OCI-LY7 (cell line): Measurements from ENCODE around the gene CDK2. TPM values are rescaled to one million over a fixed set of nuclear protein-coding genes. Genes with fewer than 3 reads are reported as not detected.

ENCODE experiments used
- BruUV-seq: library from RNA; stranded (reverse); fragments of 400-500 nt; replicated peaks from 2 replicates; lab custom pipeline; 2021; lab: Mats Ljungman, UMichigan
- CTCF ChIA-PET: fragments of 300-600 bp; sonication (Branson Sonifier 250); formaldehyde crosslinking; loops from one replicate; lab custom pipeline; 2022; ENCODE audit warnings: antibody characterized with exemption; ENCODE audit not compliant: unreplicated experiment; lab: Charles Lee
- POLR2A ChIA-PET: fragments of 300-600 bp; sonication (Branson Sonifier 250); formaldehyde crosslinking; loops from one replicate; lab custom pipeline; 2022; ENCODE audit warnings: antibody characterized with exemption; lab: Charles Lee
- DNase-seq: peaks from one replicate; pipeline ENCODE4 v3.0.0-alpha.2; 2015; ENCODE audit warnings: low spot score
- H2AFZ ChIP-seq: fragments of 200-600 bp; sonication (generic), shearing (Covaris generic); 2 replicates; pipeline ENCODE4 v1.6.1; 2014; ENCODE audit warnings: mild to moderate bottlenecking, antibody characterized with exemption, low read length, moderate library complexity
- H3K27ac ChIP-seq: fragments of 200-600 bp; sonication (generic); 2 replicates; pipeline ENCODE4 v1.5.1; 2014; ENCODE audit warnings: mixed run types, low read depth, mild to moderate bottlenecking, moderate library complexity, low read length, inconsistent platforms; ENCODE audit not compliant: poor library complexity, severe bottlenecking
- H3K36me3 ChIP-seq: fragments of 200-600 bp; sonication (generic); 2 replicates; pipeline ENCODE4 v1.6.1; 2014; ENCODE audit warnings: mild to moderate bottlenecking, antibody characterized with exemption, low read length, moderate library complexity, mixed read lengths; ENCODE audit not compliant: insufficient read depth
- H3K4me1 ChIP-seq: fragments of 200-600 bp; sonication (generic); 2 replicates; pipeline ENCODE4 v1.5.1; 2014; ENCODE audit warnings: mild to moderate bottlenecking, low read length; ENCODE audit not compliant: insufficient read depth, poor library complexity, severe bottlenecking
- H3K4me2 ChIP-seq: fragments of 200-600 bp; sonication (generic); 2 replicates; pipeline ENCODE4 v1.6.1; 2014; ENCODE audit warnings: mild to moderate bottlenecking, low read length
- H3K4me3 ChIP-seq: fragments of 200-600 bp; sonication (generic); 2 replicates; pipeline ENCODE4 v1.5.1; 2014; ENCODE audit warnings: mild to moderate bottlenecking, low read depth, low read length; ENCODE audit not compliant: poor library complexity, severe bottlenecking
- H3K79me2 ChIP-seq: fragments of 200-600 bp; sonication (generic); 2 replicates; pipeline ENCODE4 v1.6.1; 2016; ENCODE audit warnings: low read depth, mild to moderate bottlenecking, low read length, moderate library complexity, mixed read lengths; ENCODE audit not compliant: insufficient read depth
- H3K9me2 ChIP-seq: fragments of 200-600 bp; sonication (generic); 2 replicates; pipeline ENCODE4 v1.6.1; 2016; ENCODE audit warnings: mild to moderate bottlenecking, low read length, mixed read lengths; ENCODE audit not compliant: insufficient read depth
- H3K9me3 ChIP-seq: fragments of 200-600 bp; sonication (generic); 2 replicates; pipeline ENCODE4 v1.6.1; 2014; ENCODE audit warnings: mild to moderate bottlenecking, mixed run types, low read length, mixed read lengths
- H4K20me1 ChIP-seq: fragments of 200-600 bp; sonication (generic); 2 replicates; pipeline ENCODE4 v1.6.1; 2014; ENCODE audit warnings: mild to moderate bottlenecking, antibody characterized with exemption, low read length, moderate library complexity, mixed read lengths; ENCODE audit not compliant: insufficient read depth
- CTCF ChIP-seq: fragments of 200-600 bp; sonication (generic); conservative IDR thresholded peaks from 2 replicates; pipeline ENCODE4 v1.5.1; 2014; ENCODE audit warnings: mild to moderate bottlenecking, antibody characterized with exemption, low read length, moderate library complexity, mixed read lengths
- EZH2phosphoT487 ChIP-seq: fragments of 200-600 bp; sonication (generic); IDR thresholded peaks from 2 replicates; pipeline ENCODE4 v1.6.1; 2018; ENCODE audit warnings: low read depth, borderline replicate concordance, mild to moderate bottlenecking, mixed run types, antibody characterized with exemption, low read length, moderate library complexity, mixed read lengths
- intact Hi-C: fragments of 100-400 bp; cut with micrococcal nuclease; formaldehyde crosslinking; loops from one replicate; pipeline ENCODE4 v1.10.0; 2022; ENCODE audit not compliant: unreplicated experiment
- total RNA-seq, 2 experiments: library from RNA; depleted of rRNA in 1 of 2; stranded (reverse); fragments of >200 nt in 1 of 2; shearing (Covaris generic) in 1 of 2; gene quantifications; 2 replicates each; pipeline ENCODE4 v1.2.3, GENCODE V29; 2014 to 2022

CDK2 gene
- total RNA-seq, 2 experiments from 2014 or later, result 68.1 to 81.4 TPM

DNA sequence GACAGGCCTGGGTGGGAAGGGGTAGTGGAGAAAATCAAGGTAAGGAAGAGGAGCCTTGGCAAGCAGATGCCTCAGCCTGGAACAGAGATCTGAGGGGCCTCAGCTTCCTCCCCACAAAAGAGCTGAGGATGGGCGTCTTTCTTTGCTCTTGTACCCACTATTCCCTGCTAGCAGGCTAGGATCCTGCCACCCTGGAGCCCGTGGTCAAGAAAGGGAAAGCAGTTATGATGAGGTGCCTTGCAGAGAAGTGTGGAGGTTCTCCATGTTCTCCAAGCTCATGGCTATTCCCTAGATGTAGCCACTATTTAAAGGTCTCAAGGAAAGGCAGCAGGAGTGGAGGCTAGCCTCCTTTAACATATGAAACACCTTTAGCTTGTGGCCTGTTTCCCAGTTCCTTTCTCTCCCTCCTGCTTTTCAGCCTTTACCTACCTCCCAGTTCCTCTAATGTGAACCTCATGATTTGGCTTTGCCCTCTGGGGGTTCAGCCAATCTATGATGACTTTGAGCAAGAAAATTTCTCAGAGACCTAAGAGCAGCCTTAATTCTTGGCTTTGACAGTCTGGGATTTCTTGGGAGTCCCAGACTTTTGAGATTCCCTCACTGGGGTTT is 55.4 kb downstream of the CDK2 start:
- Histone ChIP-seq H4K20me1 (no peaks in the 10 kb centered on the region), H3K4me2 (no peak overlapping the region), H3K9me2 (no peaks in the 10 kb centered on the region), H3K4me1 (no peaks in the 10 kb centered on the region), H3K27ac (no peak overlapping the region), H3K9me3 (no peaks in the 10 kb centered on the region), H3K79me2 (no peaks in the 10 kb centered on the region), H3K4me3 (no peak overlapping the region), H2AFZ (no peak overlapping the region), H3K36me3 (no peaks in the 10 kb centered on the region)
- POLR2A ChIA-PET, result no interaction called here
- DNase-seq, result no peak
- BruUV-seq, result no TSS peak
- CTCF ChIA-PET, result interaction anchor here (0.6 kb wide), 1 partner anchor 15 kb away, joined by 3 read pairs; no protein-coding TSS in a partner anchor
- intact Hi-C loops, result no loop called here
- TF ChIP-seq EZH2phosphoT487, result no peak
- TF ChIP-seq CTCF, result no peak

Other genes with a start within 250 kb of the CDK2 start
- 6.2 and 8.9 TPM in 2 replicates for gene RDH5, start 246.4 kb upstream of the CDK2 start, total RNA-seq (2014; rRNA removed; shearing (Covaris generic))
- gene RDH5, start 246.4 kb upstream of the CDK2 start, total RNA-seq (2022), result 19.6 and 20.1 TPM in 2 replicates
- gene CD63, start 237.8 kb upstream of the CDK2 start, total RNA-seq (2014; rRNA removed; shearing (Covaris generic)), result 102 and 143 TPM in 2 replicates
- 112 and 130 TPM in 2 replicates for gene CD63, start 237.8 kb upstream of the CDK2 start, total RNA-seq (2022)
- gene GDF11, start 223.7 kb upstream of the CDK2 start, total RNA-seq (2014; rRNA removed; shearing (Covaris generic)), result 4.5 and 5.2 TPM in 2 replicates
- 18.0 and 19.9 TPM in 2 replicates for gene GDF11, start 223.7 kb upstream of the CDK2 start, total RNA-seq (2022)
- 86.1 and 161 TPM in 2 replicates for gene SARNP, start 149.1 kb upstream of the CDK2 start, total RNA-seq (2014; rRNA removed; shearing (Covaris generic))
- 85.5 and 92.0 TPM in 2 replicates for gene SARNP, start 149.1 kb upstream of the CDK2 start, total RNA-seq (2022)
- 13.4 and 20.0 TPM in 2 replicates for gene ORMDL2, start 148.8 kb upstream of the CDK2 start, total RNA-seq (2014; rRNA removed; shearing (Covaris generic))
- gene ORMDL2, start 148.8 kb upstream of the CDK2 start, total RNA-seq (2022), result 22.9 and 27.1 TPM in 2 replicates
- gene DNAJC14, start 137.2 kb upstream of the CDK2 start, total RNA-seq (2014; rRNA removed; shearing (Covaris generic)), result 50.8 and 60.9 TPM in 2 replicates
- 52.3 and 59.3 TPM in 2 replicates for gene DNAJC14, start 137.2 kb upstream of the CDK2 start, total RNA-seq (2022)
- not detected in 2 replicates for gene MMP19, start 123.9 kb upstream of the CDK2 start, total RNA-seq (2014; rRNA removed; shearing (Covaris generic))
- not detected in 2 replicates for gene MMP19, start 123.9 kb upstream of the CDK2 start, total RNA-seq (2022)
- 88.5 and 97.2 TPM in 2 replicates for gene PYM1, start 38.9 kb upstream of the CDK2 start, total RNA-seq (2014; rRNA removed; shearing (Covaris generic))
- gene PYM1, start 38.9 kb upstream of the CDK2 start, total RNA-seq (2022), result 82.7 and 88.5 TPM in 2 replicates
- gene DGKA, start 35.7 kb upstream of the CDK2 start, total RNA-seq (2014; rRNA removed; shearing (Covaris generic)), result 106 and 144 TPM in 2 replicates
- gene DGKA, start 35.7 kb upstream of the CDK2 start, total RNA-seq (2022), result 170 and 216 TPM in 2 replicates
- 0.49 and 1.4 TPM in 2 replicates for gene PMEL, start 788 bp upstream of the CDK2 start, total RNA-seq (2014; rRNA removed; shearing (Covaris generic))
- gene PMEL, start 788 bp upstream of the CDK2 start, total RNA-seq (2022), result 2.4 and 3.0 TPM in 2 replicates
- gene RAB5B, start 7.2 kb downstream of the CDK2 start, total RNA-seq (2014; rRNA removed; shearing (Covaris generic)), result 21.6 and 21.8 TPM in 2 replicates
- 47.2 and 50.5 TPM in 2 replicates for gene RAB5B, start 7.2 kb downstream of the CDK2 start, total RNA-seq (2022)
- gene SUOX, start 30.4 kb downstream of the CDK2 start, total RNA-seq (2014; rRNA removed; shearing (Covaris generic)), result 2.5 and 2.7 TPM in 2 replicates
- gene SUOX, start 30.4 kb downstream of the CDK2 start, total RNA-seq (2022), result 6.4 and 7.4 TPM in 2 replicates
- gene IKZF4, start 54.2 kb downstream of the CDK2 start, total RNA-seq (2014; rRNA removed; shearing (Covaris generic)), result 0.90 and 1.3 TPM in 2 replicates
- gene IKZF4, start 54.2 kb downstream of the CDK2 start, total RNA-seq (2022), result 6.0 and 8.8 TPM in 2 replicates
- 306 and 600 TPM in 2 replicates for gene RPS26, start 75.1 kb downstream of the CDK2 start, total RNA-seq (2014; rRNA removed; shearing (Covaris generic))
- 74.6 and 79.1 TPM in 2 replicates for gene RPS26, start 75.1 kb downstream of the CDK2 start, total RNA-seq (2022)
- not detected in 2 replicates for gene ERBB3, start 113.3 kb downstream of the CDK2 start, total RNA-seq (2014; rRNA removed; shearing (Covaris generic))
- gene ERBB3, start 113.3 kb downstream of the CDK2 start, total RNA-seq (2022), result 0.83 TPM in 1 of 2 replicates, not detected in the other
- gene PA2G4, start 137.7 kb downstream of the CDK2 start, total RNA-seq (2014; rRNA removed; shearing (Covaris generic)), result 358 and 437 TPM in 2 replicates
- 280 and 289 TPM in 2 replicates for gene PA2G4, start 137.7 kb downstream of the CDK2 start, total RNA-seq (2022)
- gene RPL41, start 149.8 kb downstream of the CDK2 start, total RNA-seq (2014; rRNA removed; shearing (Covaris generic)), result 4,534 and 5,932 TPM in 2 replicates
- 4,745 and 4,976 TPM in 2 replicates for gene RPL41, start 149.8 kb downstream of the CDK2 start, total RNA-seq (2022)
- gene ZC3H10, start 151.4 kb downstream of the CDK2 start, total RNA-seq (2014; rRNA removed; shearing (Covaris generic)), result 11.9 and 12.6 TPM in 2 replicates
- gene ZC3H10, start 151.4 kb downstream of the CDK2 start, total RNA-seq (2022), result 15.8 and 16.5 TPM in 2 replicates
- gene ESYT1, start 161.4 kb downstream of the CDK2 start, total RNA-seq (2014; rRNA removed; shearing (Covaris generic)), result 74.6 and 85.9 TPM in 2 replicates
- 108 and 112 TPM in 2 replicates for gene ESYT1, start 161.4 kb downstream of the CDK2 start, total RNA-seq (2022)
- 56.6 and 105 TPM in 2 replicates for gene MYL6B, start 185.8 kb downstream of the CDK2 start, total RNA-seq (2014; rRNA removed; shearing (Covaris generic))
- 62.6 and 77.6 TPM in 2 replicates for gene MYL6B, start 185.8 kb downstream of the CDK2 start, total RNA-seq (2022)
- 574 and 654 TPM in 2 replicates for gene MYL6, start 191.5 kb downstream of the CDK2 start, total RNA-seq (2014; rRNA removed; shearing (Covaris generic))
- 415 and 468 TPM in 2 replicates for gene MYL6, start 191.5 kb downstream of the CDK2 start, total RNA-seq (2022)
- 59.7 and 68.3 TPM in 2 replicates for gene SMARCC2, start 222.7 kb downstream of the CDK2 start, total RNA-seq (2014; rRNA removed; shearing (Covaris generic))
- 137 and 162 TPM in 2 replicates for gene SMARCC2, start 222.7 kb downstream of the CDK2 start, total RNA-seq (2022)